Non-pigmented ciliary epithelial cell (primary cell): Measurements from ENCODE around the gene PPP1CC.
"Not testable (repeated sequence)": the region's sequence is repeated elsewhere in the genome, so short reads cannot be mapped to it uniquely, and the experiment has no call there.

ENCODE experiments used
- DNase-seq: peaks from one replicate; pipeline ENCODE4 v3.0.0-alpha.2; 2010; ENCODE audit warnings: low read depth

PPP1CC gene

DNA sequence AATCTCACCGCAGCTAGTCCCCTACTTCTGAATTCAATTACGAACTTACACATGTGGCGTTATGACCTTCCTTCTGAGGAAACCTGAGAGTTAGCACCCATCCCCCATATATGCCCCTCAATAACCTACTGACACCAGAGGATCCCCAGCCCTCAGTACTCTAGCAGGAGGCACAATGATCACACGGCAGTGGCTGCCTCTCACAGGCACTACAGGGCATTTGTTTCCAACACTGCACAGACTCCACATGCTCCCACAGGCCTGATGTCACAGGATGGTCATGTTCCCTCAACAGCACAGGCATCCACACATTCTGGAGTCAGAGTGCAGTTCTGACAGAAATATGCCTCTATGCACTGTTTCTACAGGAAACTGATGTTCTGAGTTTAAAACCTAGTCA lies 17.4 kb downstream of the PPP1CC start:
- DNase-seq, result no peak

DNA sequence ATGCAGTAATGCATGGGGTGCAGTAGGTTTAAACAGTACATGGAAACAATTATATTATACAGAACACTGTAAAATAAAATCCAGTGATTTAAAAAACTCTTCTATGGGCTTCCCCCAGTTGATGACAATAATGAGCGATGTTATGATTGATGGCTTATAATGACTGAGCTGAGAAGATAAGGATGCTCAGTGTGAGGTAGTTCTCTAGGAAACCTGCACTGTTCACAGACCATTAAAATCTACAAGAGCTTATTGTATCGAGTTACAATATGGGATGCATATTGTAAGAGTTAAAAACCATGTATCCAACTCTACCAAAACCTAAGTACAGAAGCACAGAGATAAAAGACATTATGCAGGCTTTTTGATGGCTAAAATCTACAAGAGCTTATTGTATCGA lies 19.8 kb downstream of the PPP1CC start:
- not testable (repeated sequence) for DNase-seq

DNA sequence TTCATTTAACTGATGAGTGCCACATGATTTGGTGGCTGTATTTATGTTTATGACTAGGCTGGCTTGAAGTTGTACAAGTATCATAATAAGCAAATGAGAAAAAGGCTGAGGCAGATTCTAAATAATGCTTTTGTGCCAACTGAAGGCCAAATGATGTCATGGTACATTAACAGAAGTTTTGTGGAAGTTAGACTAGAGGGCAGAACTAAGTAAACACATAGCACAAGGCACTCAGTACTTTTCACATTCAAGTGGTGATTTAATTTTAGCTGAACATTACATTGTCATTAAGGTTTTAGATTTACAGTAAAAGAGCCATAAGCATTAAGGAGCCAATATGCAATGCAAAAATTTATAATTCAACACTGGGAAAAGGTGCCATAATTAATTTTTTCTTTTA lies 21.1 kb downstream of the PPP1CC start:
- DNase-seq, result no peak

DNA sequence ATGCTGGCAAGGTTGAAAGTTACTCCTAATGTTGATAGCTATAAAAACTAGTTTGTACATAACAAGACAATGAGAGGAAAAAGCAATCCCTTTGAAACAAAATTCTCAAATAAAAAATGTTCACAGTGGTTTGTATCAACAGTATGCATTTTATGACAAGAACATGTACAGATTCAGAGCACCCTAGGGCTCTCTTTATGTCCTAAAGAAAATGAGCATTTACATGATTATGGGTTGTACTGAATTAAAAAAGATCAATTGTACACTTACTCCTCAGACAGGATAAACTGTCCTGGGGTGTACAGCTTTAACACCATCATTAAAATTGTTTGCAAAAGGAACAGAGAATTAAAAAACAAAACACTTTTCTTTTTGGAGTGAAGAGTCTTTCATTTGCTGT lies 22.2 kb downstream of the PPP1CC start:
- no peak for DNase-seq

DNA sequence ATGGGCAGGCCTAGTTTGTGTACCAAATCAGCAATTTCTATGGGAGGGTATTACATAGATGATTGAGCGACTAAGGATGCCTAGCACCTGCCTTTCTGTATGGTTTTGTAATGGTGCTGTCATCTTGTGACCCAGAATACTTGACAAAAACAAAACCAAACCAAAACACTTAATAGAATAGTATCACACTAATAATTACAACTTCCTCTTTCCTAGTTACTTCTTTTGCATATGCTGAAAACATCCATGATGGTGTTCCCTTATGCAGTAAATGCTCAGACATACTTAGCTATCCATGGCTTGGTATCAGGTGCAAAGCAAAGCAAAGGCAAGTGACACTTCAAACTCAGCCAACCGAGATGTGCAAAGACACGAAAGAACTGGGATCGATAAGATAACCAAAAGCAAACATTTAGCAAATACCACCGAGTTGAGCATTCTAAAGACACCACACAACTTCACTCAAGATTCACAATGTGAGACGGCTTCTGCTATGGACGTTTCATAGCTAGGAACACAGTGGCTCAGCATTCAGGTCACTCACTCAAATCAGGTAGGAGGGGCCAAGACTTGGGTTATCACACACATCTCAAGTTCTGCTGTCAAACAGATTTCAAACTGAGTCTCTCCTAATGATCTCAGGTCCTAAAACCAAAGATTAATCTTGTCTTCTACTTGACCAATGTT lies 24.3 kb downstream of the PPP1CC start:
- no peak for DNase-seq

DNA sequence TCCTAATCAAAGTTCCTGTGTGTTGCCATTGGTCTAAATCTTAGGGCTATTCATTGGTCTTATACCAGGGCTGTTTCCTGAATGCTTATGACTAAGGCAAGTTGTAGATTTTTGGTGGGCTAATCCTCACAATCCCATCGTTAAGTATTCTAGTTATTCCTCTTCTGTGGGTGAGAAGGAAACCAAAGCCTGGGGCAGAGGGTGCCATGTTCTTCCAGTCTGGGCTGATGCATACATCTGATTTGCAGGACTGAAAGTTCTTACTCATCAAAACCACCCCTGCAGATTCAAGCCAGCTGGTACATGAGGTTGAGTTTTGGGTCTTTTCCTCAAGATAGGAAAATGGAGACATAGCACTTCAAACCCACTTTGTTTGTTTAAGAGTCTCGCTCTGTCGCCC lies 25.7 kb downstream of the PPP1CC start:
- no peak for DNase-seq

DNA sequence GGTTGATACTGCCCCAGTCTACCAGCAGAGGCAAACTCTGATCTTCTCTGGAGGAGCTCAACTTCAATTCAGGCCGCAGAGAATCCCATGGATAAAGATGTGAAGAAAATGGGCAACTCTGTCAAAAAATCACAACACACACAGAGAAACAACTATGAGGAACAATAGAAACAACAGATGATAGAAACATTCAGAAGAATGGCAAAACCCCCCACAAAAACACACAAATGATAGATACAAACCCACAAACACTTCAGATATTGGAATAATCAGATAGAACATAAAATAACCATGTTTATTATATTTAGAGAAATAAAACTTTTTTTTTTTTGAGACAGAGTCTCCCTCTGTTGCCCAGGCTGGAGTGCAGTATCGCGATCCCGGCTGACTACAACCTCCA lies 33.8 kb downstream of the PPP1CC start:
- no peak for DNase-seq

DNA sequence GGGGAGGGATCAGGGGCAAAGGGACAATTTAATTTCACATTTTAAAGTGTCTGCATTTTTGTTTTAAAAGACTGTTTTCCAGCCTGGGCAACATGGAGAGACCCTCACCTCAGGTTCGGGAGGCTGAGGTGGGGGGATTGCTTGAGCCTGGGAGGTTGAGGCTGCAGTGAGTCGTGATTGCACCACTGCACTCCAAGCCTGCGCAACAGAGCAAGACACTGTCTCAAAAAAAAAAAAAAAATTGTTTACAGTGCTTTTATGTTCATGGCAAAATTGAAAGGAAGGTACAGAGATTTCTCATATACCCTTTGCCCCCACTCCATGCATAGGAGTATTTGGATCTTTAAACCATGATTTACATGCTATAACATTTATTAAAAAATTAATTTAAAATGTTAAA lies 37.4 kb downstream of the PPP1CC start:
- DNase-seq, result no peak

DNA sequence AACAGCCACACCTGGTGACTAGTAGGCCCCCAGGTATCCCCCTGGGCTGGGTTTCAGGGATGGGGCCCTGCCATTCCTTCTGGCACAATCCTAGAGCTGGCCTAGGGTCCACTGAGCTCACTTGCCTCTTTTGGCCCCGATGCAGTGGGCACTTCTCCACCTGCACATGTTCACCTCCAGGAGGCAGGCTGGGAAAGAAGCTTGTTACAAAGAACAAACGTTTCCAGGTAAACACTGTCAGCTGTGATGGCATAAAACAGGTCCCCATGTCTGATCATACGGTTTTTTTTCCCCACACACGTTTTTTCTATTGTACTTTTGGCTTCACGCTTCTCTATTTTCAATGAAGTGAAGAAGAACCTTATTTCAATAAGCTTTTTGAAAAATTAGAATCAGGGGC lies 37.9 kb downstream of the PPP1CC start:
- no peak for DNase-seq

DNA sequence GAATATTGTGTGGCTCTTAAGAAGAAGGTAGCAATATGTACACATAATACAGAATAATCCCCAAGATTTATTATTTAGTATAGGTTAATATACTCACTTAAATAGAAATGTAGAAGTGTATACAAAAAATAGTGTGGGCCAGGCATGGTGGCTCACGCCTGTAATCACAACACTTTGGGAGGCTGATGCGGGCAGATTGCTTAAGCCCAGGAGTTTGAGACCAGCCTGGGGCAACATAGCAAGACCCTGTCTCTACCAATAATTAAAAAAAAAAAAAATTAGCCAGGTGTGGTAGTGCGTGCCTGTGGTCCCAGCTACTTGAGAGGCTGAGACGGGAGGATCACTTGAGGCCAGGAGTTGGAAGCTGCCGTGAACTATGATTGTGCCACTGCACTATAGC lies 38.5 kb downstream of the PPP1CC start:
- no peak for DNase-seq

DNA sequence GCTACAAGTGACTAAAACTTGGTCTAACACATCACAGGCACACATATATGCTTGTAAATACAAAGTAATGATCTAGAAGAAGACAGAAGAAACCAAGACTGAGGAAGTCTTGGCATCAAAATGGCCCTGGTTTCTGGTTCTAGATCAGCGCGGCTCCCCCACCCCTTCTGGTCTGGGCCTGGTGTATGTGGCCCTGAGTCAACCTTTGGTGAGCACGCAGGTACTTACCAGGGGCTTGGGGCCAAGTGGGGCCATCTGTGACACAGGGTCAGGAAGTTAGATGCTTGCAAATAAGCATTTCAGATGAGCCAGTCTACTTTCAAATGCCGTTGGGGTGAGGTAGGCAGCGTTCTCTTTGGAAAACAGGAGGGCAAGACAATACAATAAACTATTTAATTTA lies 40.6 kb downstream of the PPP1CC start:
- DNase-seq, result no peak

DNA sequence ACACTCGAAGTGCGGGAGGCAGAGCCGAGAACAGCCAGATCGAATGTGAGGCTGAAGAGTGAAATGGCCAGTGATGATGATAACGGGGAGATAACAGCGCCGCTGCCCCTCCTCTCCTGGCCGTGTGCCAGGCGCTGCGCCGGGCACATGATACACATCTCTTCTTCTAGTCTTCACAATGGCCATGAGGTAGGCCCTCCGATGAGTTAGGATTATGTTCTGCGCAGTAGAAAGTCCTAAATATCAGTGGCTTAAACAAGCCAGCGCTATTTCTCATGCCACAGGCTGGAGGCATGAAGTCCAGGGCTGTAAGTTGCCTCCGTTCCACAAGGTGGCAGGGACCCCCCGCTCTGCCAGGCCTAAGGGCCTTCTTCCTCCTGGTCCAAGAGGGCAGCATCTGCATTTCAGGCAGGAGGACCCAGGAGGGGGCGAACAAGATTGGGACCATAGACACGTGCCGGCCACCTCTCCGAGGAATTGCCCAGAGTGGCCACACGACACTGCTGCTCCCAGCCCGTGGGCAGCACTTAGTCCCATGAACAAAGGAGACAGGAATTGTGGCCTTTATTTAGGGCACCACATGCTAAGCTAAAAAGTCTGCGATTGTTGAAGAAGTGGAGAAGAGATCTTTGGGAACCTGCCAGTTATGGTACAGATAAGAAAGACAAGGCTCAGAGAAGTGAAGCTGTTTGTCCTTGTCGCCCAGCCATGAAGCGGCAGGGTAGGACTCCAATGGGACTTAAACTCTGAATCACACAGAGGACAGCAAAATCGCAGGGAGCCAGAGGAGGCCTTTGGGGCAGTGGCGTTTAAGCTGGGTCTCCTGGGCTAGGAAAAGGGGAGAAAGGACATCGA lies 42.9 kb downstream of the PPP1CC start:
- DNase-seq, result no peak

DNA sequence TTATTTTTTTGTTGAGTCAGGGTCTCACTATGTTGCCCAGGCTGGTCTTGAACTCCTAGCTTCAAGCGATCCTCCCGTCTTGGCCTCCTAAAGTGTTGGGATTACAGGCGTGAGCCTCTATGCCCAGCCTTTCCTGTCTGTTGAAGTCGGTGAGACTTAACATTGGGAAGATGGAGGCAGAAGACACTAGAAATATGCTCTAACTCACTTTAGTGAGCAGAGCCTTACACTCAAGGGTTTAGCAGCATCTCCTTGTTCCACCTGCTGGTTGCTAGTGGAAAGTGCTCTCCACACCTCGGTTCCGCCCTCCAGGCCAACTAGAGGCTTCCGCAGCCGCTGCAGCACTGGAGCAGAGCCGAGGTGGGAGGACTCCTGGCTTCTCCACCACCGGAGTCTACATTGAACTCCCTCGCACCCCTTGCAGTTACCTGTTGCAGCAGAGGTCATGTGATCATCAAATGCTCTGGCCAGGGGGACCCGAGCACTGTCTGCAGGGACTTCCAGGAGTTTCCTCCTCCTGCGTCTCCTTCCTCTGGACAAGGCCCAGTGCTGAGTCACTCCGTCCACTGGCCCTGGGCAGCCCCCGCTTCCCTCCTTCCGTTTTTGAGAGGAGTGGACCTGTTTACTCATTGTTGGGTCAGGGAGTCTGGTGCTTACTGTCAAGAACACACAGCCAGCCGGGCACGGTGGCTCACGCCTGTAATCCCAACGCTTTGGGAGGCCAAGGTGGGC lies 44.4 kb downstream of the PPP1CC start:
- DNase-seq, result peak; percentile 52

DNA sequence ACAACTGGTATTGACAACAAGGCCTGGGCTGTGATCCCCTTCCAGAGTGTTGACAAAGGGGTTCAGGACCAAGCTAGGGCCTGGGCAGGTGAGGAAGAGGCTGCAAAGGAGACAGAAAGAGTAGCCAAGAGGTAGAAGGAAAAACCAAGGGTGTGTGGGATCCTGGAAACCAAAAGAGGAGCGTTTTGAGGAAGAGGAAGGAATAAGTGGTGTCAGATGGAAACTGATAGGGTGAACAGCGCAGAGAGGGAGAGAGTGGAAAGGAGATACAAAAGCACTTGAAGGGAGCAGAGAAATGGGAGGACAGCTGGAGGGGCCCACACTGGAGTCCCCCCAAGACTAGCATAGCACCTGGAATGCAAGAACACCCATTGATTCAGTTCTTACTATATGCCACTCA lies 45.5 kb downstream of the PPP1CC start:
- DNase-seq, result no peak

DNA sequence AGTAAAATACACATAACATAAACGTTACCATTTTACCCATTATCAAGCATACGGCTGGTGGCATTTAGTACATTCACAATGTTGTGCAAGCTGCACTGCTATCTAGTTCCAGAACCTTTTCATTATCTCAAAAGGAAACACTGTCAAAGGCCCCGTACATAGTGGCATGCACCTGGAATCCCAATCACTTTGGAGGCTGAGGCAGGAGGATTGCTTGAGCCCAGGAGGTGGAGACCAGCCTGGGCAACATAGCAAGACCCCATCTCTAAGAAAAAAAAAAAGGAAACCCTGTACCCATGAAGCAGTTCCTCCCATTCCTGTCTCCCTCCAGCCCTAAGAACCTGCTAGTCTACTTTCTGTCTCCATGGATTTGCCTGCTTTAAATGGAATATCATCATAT lies 46.4 kb downstream of the PPP1CC start:
- no peak for DNase-seq

DNA sequence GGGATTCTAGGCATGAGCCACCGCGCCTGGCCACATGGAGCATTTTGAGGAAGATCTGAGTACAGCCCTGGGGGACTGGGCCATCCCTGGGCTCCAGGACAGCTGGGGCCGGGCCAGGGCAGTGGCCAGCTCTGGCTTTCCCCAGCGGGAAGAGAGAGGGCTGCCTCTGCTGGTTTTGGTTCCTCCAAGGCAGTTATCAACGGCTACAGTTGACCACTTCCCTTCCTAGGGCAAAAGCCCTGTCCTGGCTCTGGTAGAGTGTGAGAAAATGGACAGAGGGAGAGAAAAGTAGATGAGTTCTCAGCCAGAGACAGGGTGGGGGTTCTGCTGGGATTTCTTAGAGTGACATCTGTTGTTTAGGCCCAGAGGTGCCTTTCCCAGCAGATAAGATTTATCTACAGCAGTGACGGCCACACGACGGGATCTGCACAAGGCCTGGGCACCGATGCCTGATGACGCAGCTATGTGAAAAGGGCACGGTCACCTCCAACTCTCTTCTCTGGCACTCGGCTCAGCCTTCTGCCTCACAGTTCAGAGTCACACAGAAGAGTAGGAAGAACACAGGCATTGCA lies 48.3 kb downstream of the PPP1CC start:
- no peak for DNase-seq

DNA sequence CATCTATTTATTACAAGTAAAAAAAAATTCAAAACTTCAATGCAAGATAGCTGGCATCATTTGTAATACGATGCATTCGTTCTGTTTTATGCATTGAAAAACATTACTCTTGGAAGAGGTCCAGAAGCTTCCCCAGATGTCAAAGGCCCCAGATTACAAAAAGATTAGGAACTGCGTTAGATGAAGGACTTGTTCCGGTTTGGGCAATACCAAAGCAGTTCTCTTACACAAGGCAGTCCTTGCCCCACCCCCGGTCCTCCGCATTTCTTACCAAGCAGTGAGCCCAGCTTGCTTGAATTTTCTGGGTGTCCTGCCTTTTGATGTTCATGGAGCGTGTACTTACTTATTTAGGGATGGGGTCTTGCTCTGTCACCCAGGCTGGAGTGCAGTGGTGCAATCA lies 49.0 kb downstream of the PPP1CC start:
- DNase-seq, result no peak

DNA sequence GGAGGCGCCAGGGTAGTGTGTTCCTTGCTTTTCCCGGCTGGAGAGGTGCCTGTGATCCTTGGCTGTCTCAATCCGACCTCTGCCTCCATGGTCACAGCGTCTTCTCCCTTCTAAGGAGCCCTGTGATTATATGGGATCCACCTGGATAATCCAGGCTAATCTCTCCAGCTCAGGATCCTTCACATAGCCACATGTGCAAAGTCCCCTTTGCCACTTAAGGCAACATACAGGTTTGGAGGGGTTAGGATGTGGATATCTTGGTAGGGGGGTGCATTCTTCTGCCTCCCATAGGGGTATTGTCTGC lies 52.6 kb downstream of the PPP1CC start:
- no peak for DNase-seq

DNA sequence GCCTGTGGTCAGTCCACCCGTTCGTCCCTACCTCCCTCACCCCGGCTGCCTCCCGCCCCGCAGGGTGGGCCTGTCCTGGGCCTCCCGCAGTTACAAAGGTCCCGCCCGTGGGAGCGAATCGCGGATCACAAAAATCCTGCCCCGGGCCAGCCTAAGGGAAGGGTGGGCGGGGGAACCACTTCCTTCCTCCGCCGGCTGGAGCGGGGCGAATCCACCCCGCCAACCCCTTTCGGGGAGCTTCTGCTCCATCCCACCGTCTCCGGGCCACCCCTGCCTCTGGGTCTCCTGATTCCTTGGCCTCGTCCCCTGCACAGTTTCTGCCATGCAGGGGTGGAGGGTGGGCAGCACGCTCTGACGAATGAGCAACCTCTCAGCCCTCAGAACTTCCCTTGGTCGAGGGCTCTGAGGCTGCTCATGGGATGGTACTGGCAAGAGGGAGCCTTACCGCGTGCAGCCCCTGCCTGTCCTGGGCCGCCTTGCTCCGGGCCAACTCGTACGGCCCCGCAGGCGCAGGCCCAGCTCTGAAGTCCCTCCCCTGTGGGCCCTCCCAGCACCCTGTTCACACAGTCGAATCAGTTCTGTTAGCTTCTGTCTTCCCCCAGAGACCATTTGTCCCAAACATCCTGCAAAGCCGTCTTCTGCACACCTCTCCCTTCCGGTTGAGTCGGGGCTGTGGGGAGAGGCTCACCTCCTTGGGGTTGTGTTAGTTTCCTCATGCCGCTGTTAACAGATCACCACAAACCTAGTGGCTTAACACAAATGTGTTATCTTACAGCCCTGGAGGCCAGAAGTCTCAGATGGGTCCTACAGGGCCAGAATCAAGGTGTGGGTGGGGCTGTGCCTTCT lies 53.2 kb downstream of the PPP1CC start:
- DNase-seq, result no peak

DNA sequence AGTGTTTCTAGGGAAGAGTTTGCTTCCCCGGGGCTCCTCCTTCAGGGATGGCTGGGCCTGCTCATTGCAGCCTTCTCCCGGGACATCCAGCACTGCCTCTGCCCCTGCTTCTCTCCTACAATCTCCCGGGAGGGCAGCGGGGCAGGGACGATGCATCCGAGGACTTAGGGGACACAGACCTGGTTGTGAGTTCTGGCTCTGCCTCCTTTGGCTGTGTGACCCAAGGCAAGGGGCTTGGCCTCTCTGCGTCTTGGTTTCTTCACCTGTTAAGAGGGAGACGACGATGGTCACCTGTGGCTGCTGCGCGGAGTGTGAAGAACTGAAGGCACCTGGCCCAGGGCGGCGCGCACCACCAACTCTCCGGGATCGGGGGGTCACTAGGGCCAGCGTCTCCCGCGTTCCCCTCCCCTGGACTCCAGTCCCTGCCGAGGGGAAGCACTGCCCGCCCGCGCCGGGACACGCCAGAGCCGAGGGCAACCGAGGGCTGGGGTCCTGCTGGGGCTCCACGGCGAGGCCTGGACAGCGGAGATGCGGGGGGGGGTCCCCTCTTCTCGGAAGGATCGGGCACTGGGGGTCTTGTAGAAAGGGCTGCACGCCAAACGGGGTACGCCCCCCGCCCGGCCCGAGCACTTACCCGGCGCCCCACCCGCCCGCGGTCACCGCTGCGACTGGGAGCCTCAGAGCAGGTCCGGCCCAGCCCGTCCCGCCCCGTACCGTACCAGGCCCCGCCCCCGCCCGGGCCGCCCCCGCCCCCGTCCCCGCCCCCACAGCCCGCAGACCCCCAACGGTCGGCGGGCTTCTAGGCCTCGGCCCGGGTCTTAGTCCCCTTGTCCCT lies 54.0 kb downstream of the PPP1CC start, which contains the start of gene HVCN1:
Gene HVCN1 (minus strand): TSS at position 670 of the 835 bp plus-strand sequence. CDS start 5,870 bp downstream, outside the sequence.
- DNase-seq, result no peak
